HCT116 (cell line): Measurements from ENCODE around the gene NKX2-2. TPM values are rescaled to one million over a fixed set of nuclear protein-coding genes. Genes with fewer than 3 reads are reported as not detected.

Source experiments
- ATAC-seq: fragments of 200-7000 bp; cut with Tn5 transposase; 2 replicates; pipeline ENCODE4 v1.9.1; 2020; ENCODE audit warnings: mild to moderate bottlenecking, moderate library complexity
- BruUV-seq: library from RNA; stranded (reverse); fragments of 400-500 nt; replicated peaks from 2 replicates; lab custom pipeline; 2021; lab: Mats Ljungman, UMichigan
- CTCF ChIA-PET: fragments of 300-600 bp; sonication (Branson Sonifier 250); formaldehyde crosslinking; loops from one replicate; lab custom pipeline; 2021; ENCODE audit warnings: antibody characterized with exemption; lab: Charles Lee
- POLR2A ChIA-PET: fragments of 300-600, 350-600 bp; sonication (Branson Sonifier 250); formaldehyde crosslinking; loops from one replicate; lab custom pipeline; 2021; ENCODE audit warnings: antibody characterized with exemption; lab: Charles Lee
- RAD21 ChIA-PET, 2 experiments: fragments of 300-600 bp; sonication (Branson Sonifier 250); formaldehyde crosslinking; loops; one replicate each; lab custom pipeline; 2023; ENCODE audit warnings: low total read pairs in 2 of 2; ENCODE audit not compliant: uncharacterized antibody in 2 of 2, unreplicated experiment in 2 of 2, low non-redundant PET in 1 of 2; lab: Charles Lee
- DNase-seq: peaks from one replicate; pipeline ENCODE4 v3.0.0-alpha.2; 2010; ENCODE audit warnings: low read depth, low spot score
- H2AFZ ChIP-seq: fragments of 200-600 bp; shearing (Covaris generic), sonication (generic); 2 replicates; pipeline ENCODE4 v1.6.1; 2017; ENCODE audit warnings: low read depth, mixed run types, mixed read lengths, antibody characterized with exemption, low read length; ENCODE audit not compliant: poor library complexity, severe bottlenecking
- H3K27ac ChIP-seq: 2 replicates; pipeline ENCODE4 v1.5.1; 2012; ENCODE audit warnings: low read depth, low read length
- H3K27me3 ChIP-seq: fragments of 200-600 bp; sonication (generic); 2 replicates; pipeline ENCODE4 v1.6.1; 2016; ENCODE audit warnings: mixed run types, low read length, mixed read lengths; ENCODE audit not compliant: insufficient read depth
- H3K36me3 ChIP-seq, 2 experiments: fragments of 200-500 bp in 1 of 2; fragments of 200-600 bp in 1 of 2; sonication (Bioruptor generic) in 1 of 2; sonication (generic) in 1 of 2; 2 replicates each; pipeline versions ENCODE4 v1.5.1 to v1.6.1; 2014 to 2016; ENCODE audit warnings: low read length in 2 of 2, inconsistent platforms in 1 of 2, mixed read lengths in 1 of 2, mixed run types in 1 of 2; ENCODE audit not compliant: insufficient read depth in 2 of 2, control insufficient read depth in 1 of 2
- H3K4me1 ChIP-seq, 2 experiments: fragments of 200-600 bp in 1 of 2; sonication (generic) in 1 of 2; 2 replicates each; pipeline versions ENCODE4 v1.5.1 to v1.6.1; 2012 to 2017; ENCODE audit warnings: low read length in 2 of 2, inconsistent platforms in 1 of 2, mild to moderate bottlenecking in 1 of 2, mixed read lengths in 1 of 2, mixed run types in 1 of 2, moderate library complexity in 1 of 2; ENCODE audit not compliant: insufficient read depth in 2 of 2, control insufficient read depth in 1 of 2
- H3K4me2 ChIP-seq: fragments of 200-600 bp; sonication (generic); 2 replicates; pipeline ENCODE4 v1.6.1; 2017; ENCODE audit warnings: mixed run types, low read length, mixed read lengths
- H3K4me3 ChIP-seq, 2 experiments: fragments of 200-600 bp in 1 of 2; sonication (generic) in 1 of 2; replicated peaks in 1 of 2; 2 replicates each; pipeline ENCODE4 v1.5.1; 2011 to 2016; ENCODE audit warnings: low read length in 2 of 2, control low read depth in 1 of 2, low read depth in 1 of 2, mild to moderate bottlenecking in 1 of 2, mixed read lengths in 1 of 2, mixed run types in 1 of 2
- H3K79me2 ChIP-seq: fragments of 200-600 bp; sonication (generic); 2 replicates; pipeline ENCODE4 v1.6.1; 2017; ENCODE audit warnings: mild to moderate bottlenecking, mixed run types, low read length, moderate library complexity, mixed read lengths; ENCODE audit not compliant: insufficient read depth
- H3K9ac ChIP-seq: fragments of 200-600 bp; sonication (generic); 2 replicates; pipeline ENCODE4 v1.6.1; 2016; ENCODE audit warnings: low read length, mixed read lengths
- H3K9me2 ChIP-seq: fragments of 200-600 bp; sonication (generic), shearing (Covaris generic); 2 replicates; pipeline ENCODE4 v1.6.1; 2017; ENCODE audit warnings: mixed run types, mild to moderate bottlenecking, moderate library complexity; ENCODE audit not compliant: insufficient read depth
- H3K9me3 ChIP-seq, 2 experiments: fragments of 200-500 bp in 1 of 2; fragments of 200-600 bp in 1 of 2; sonication (Bioruptor generic) in 1 of 2; sonication (generic) in 1 of 2; 2 replicates each; pipeline ENCODE4 v1.6.1; 2014 to 2017; ENCODE audit warnings: low read length in 2 of 2, mixed read lengths in 2 of 2, inconsistent platforms in 1 of 2, low read depth in 1 of 2, mild to moderate bottlenecking in 1 of 2, mixed run types in 1 of 2, moderate library complexity in 1 of 2; ENCODE audit not compliant: control insufficient read depth in 1 of 2, insufficient read depth in 1 of 2
- H4K20me1 ChIP-seq: fragments of 200-600 bp; sonication (generic), shearing (Covaris generic); 2 replicates; pipeline ENCODE4 v1.6.1; 2017; ENCODE audit warnings: mixed run types, mild to moderate bottlenecking, moderate library complexity; ENCODE audit not compliant: insufficient read depth
- ELF1 ChIP-seq: IDR thresholded peaks from 2 replicates; pipeline ENCODE4 v1.6.1; 2012; ENCODE audit warnings: low read depth, borderline replicate concordance
- EZH2 ChIP-seq: fragments of 200-600 bp; sonication (generic); IDR thresholded peaks from 2 replicates; pipeline ENCODE4 v1.6.1; 2017; ENCODE audit warnings: antibody characterized with exemption, mixed run types
- EZH2phosphoT487 ChIP-seq: fragments of 200-600 bp; IDR thresholded peaks from 2 replicates; pipeline ENCODE4 v1.6.1; 2018; ENCODE audit warnings: antibody characterized with exemption, borderline replicate concordance
- FOSL1 ChIP-seq: IDR thresholded peaks from 2 replicates; pipeline ENCODE4 v1.6.1; 2012; ENCODE audit warnings: low read depth
- POLR2A ChIP-seq: IDR thresholded peaks from 2 replicates; pipeline ENCODE4 v1.7.0; 2011; ENCODE audit warnings: borderline replicate concordance; ENCODE audit not compliant: insufficient read depth, insufficient read length; ENCODE audit errors: extremely low read depth
- POLR2AphosphoS5 ChIP-seq: IDR thresholded peaks from 2 replicates; pipeline ENCODE4 v1.6.1; 2011; ENCODE audit warnings: mild to moderate bottlenecking, low read depth, low read length, moderate library complexity
- RAD21 ChIP-seq: IDR thresholded peaks from 2 replicates; pipeline ENCODE4 v1.6.1; 2012; ENCODE audit warnings: low read depth, mild to moderate bottlenecking
- REST ChIP-seq: IDR thresholded peaks from 2 replicates; pipeline ENCODE4 v1.6.1; 2012; ENCODE audit warnings: low read depth
- SRF ChIP-seq: IDR thresholded peaks from 2 replicates; pipeline ENCODE4 v1.6.1; 2012; ENCODE audit warnings: low read depth
- TCF7L2 ChIP-seq: IDR thresholded peaks from 2 replicates; pipeline ENCODE4 v1.7.0; 2011; ENCODE audit warnings: borderline replicate concordance, inconsistent platforms; ENCODE audit not compliant: insufficient read depth, insufficient read length; ENCODE audit errors: extremely low read depth
- YY1 ChIP-seq: IDR thresholded peaks from 2 replicates; pipeline ENCODE4 v1.6.1; 2011; ENCODE audit warnings: low read length, low read depth, moderate library complexity, mild to moderate bottlenecking; ENCODE audit not compliant: insufficient replicate concordance; ENCODE audit errors: extremely low read depth
- ZNF274 ChIP-seq: fragments of 200-500 bp; sonication (Bioruptor generic); IDR thresholded peaks from 2 replicates; pipeline ENCODE4 v1.6.1; 2014; ENCODE audit warnings: mild to moderate bottlenecking, low read depth, low read length, inconsistent platforms
- intact Hi-C: fragments of 100-400 bp; cut with micrococcal nuclease; formaldehyde crosslinking; loops from 2 replicates; pipeline ENCODE4 v1.10.0; 2022
- total RNA-seq: library from RNA; stranded (reverse); gene quantifications from one replicate; pipeline ENCODE4 v1.2.1, GENCODE V29; 2021; ENCODE audit not compliant: unreplicated experiment
- TF ChIP-seq, protein P1 (sequence below): IDR thresholded peaks from 2 replicates; pipeline ENCODE4 v1.6.1; 2012
- TF ChIP-seq, protein P2 (sequence below): IDR thresholded peaks from 2 replicates; pipeline ENCODE4 v1.6.1; 2011; ENCODE audit warnings: mild to moderate bottlenecking, low read length, moderate library complexity; ENCODE audit not compliant: insufficient replicate concordance; ENCODE audit errors: extremely low read depth

Gene NKX2-2
- total RNA-seq, 1 experiment from 2014 or later: not detected

DNA sequence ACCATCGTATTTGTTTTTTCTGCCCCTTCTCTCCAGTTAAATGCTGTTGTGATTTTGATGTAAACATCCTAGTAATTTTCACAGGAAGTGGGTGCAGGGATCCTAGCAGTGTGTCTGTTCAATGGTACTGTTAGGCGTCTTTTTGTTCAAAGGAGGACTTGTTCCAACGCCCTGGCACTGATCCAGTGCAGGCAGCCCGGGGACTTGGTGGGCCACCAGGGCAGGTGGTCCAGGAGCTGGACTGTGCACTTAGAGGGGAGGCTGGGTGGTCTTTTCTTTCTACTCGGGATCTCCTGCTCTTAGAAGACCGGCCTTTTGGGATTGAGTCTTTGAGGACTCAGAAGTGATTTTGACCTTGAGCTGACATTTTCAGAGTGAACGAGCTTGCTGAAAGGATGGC is 41.1 kb upstream of the NKX2-2 start:
- H3K27me3 ChIP-seq: peaks cover 52% of the 10 kb centered on the region
- RAD21 ChIA-PET: no interaction called here
- no peaks in the 10 kb centered on the region for H3K79me2 ChIP-seq
- TF ChIP-seq, protein P1, sequence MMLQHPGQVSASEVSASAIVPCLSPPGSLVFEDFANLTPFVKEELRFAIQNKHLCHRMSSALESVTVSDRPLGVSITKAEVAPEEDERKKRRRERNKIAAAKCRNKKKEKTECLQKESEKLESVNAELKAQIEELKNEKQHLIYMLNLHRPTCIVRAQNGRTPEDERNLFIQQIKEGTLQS: no peak
- TF ChIP-seq EZH2 (no peak), TCF7L2 (no peak), YY1 (no peak), ZNF274 (no peak), EZH2phosphoT487 (no peak), ELF1 (no peak), POLR2A (no peak), REST (no peak), FOSL1 (no peak), POLR2AphosphoS5 (no peak), RAD21 (no peak), SRF (no peak)
- TF ChIP-seq, protein P2, sequence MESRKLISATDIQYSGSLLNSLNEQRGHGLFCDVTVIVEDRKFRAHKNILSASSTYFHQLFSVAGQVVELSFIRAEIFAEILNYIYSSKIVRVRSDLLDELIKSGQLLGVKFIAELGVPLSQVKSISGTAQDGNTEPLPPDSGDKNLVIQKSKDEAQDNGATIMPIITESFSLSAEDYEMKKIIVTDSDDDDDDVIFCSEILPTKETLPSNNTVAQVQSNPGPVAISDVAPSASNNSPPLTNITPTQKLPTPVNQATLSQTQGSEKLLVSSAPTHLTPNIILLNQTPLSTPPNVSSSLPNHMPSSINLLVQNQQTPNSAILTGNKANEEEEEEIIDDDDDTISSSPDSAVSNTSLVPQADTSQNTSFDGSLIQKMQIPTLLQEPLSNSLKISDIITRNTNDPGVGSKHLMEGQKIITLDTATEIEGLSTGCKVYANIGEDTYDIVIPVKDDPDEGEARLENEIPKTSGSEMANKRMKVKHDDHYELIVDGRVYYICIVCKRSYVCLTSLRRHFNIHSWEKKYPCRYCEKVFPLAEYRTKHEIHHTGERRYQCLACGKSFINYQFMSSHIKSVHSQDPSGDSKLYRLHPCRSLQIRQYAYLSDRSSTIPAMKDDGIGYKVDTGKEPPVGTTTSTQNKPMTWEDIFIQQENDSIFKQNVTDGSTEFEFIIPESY: no peak
- no peak overlapping the region for H3K27ac ChIP-seq
- H3K9ac ChIP-seq: no peak overlapping the region
- no peaks in the 10 kb centered on the region for H3K4me1 ChIP-seq
- intact Hi-C loops: no loop called here
- no peaks in the 10 kb centered on the region for H4K20me1 ChIP-seq
- H3K36me3 ChIP-seq: no peaks in the 10 kb centered on the region
- H2AFZ ChIP-seq: no peak overlapping the region
- no peak overlapping the region for H3K4me3 ChIP-seq
- ATAC-seq: no peak
- DNase-seq: no peak
- no TSS peak for BruUV-seq
- H3K9me3 ChIP-seq: no peaks in the 10 kb centered on the region
- CTCF ChIA-PET: no interaction called here
- H3K4me2 ChIP-seq: no peak overlapping the region
- H3K9me2 ChIP-seq: no peaks in the 10 kb centered on the region
- POLR2A ChIA-PET: no interaction called here
